ENCODE data around the gene MYH10. TPM values are rescaled to one million over a fixed set of nuclear protein-coding genes. Genes with fewer than 3 reads are reported as not detected.

The MYH10 gene
- total RNA-seq, 1 experiment from 2014 or later: 251 TPM

- no CpG with 5 or more reads among the region's 3 CpGs for WGBS (ENCODE audit: extremely low coverage, insufficient read length, low lambda C conversion rate)
- Histone ChIP-seq H4K8ac (replicated peaks; ENCODE audit: insufficient read length, low read depth, low read length) (no peak overlapping the region), H3K4me2 (ENCODE audit: insufficient read depth, insufficient read length, low read length) (no peak overlapping the region), H3K4me1 (ENCODE audit: insufficient read depth, low read length) (no peaks in the 10 kb centered on the region), H4K5ac (ENCODE audit: insufficient read length, low read depth, low read length) (no peak overlapping the region), H2BK12ac (ENCODE audit: insufficient read length, low read depth, low read length) (no peak overlapping the region), H2BK120ac (ENCODE audit: low read depth, low read length, poor library complexity, severe bottlenecking) (no peak overlapping the region), H2AK5ac (ENCODE audit: insufficient read length, low read length) (no peak overlapping the region), H3K56ac (ENCODE audit: insufficient read length, low read depth, low read length) (no peak overlapping the region), H3K9ac (ENCODE audit: extremely low read depth, insufficient read length, low read length) (no peak overlapping the region), H3K79me2 (ENCODE audit: insufficient read depth, low read length) (no peaks in the 10 kb centered on the region), H2BK5ac (ENCODE audit: insufficient read length, low read length) (no peak overlapping the region), H4K91ac (ENCODE audit: insufficient read length, low read depth, low read length) (no peak overlapping the region), H3T11ph (ENCODE audit: low read length) (no peak overlapping the region), H3K4ac (ENCODE audit: low read depth, low read length) (no peak overlapping the region), H3K23me2 (ENCODE audit: insufficient read length, low read depth, low read length, poor library complexity, severe bottlenecking) (no peaks in the 10 kb centered on the region), H3K18ac (ENCODE audit: insufficient read length, low read depth, low read length) (no peak overlapping the region), H3K79me1 (ENCODE audit: insufficient read depth, low read depth, low read length, poor library complexity, severe bottlenecking) (no peaks in the 10 kb centered on the region), H3K27ac (ENCODE audit: insufficient read length, low read depth, low read length) (no peak overlapping the region), H3K23ac (ENCODE audit: insufficient read length, low read depth, low read length) (no peak overlapping the region), H2AFZ (ENCODE audit: low read length) (no peak overlapping the region), H2BK20ac (ENCODE audit: low read depth, low read length, poor library complexity, severe bottlenecking) (no peak overlapping the region), H3K14ac (ENCODE audit: insufficient read depth, low read length) (no peak overlapping the region), H4K20me1 (ENCODE audit: control insufficient read depth, insufficient read depth, insufficient read length) (peaks cover 3% of the 10 kb centered on the region), H3K27me3 (ENCODE audit: insufficient read depth, low read length) (no peaks in the 10 kb centered on the region), H2BK15ac (ENCODE audit: low read depth, low read length) (no peak overlapping the region), H3K9me3 (ENCODE audit: control insufficient read depth, low read depth, low read length) (no peaks in the 10 kb centered on the region)
- TF ChIP-seq, protein P1, sequence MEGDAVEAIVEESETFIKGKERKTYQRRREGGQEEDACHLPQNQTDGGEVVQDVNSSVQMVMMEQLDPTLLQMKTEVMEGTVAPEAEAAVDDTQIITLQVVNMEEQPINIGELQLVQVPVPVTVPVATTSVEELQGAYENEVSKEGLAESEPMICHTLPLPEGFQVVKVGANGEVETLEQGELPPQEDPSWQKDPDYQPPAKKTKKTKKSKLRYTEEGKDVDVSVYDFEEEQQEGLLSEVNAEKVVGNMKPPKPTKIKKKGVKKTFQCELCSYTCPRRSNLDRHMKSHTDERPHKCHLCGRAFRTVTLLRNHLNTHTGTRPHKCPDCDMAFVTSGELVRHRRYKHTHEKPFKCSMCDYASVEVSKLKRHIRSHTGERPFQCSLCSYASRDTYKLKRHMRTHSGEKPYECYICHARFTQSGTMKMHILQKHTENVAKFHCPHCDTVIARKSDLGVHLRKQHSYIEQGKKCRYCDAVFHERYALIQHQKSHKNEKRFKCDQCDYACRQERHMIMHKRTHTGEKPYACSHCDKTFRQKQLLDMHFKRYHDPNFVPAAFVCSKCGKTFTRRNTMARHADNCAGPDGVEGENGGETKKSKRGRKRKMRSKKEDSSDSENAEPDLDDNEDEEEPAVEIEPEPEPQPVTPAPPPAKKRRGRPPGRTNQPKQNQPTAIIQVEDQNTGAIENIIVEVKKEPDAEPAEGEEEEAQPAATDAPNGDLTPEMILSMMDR (conservative IDR thresholded peaks at IDR 0.05): no peak
- Mint-ChIP-seq H3K27ac (no peak overlapping the region), H3K4me3 (no peak overlapping the region), H3K36me3 (ENCODE audit: insufficient read depth in 1 of 3, low read depth in 3 of 3) (peaks cover 2 to 45% (median 31%) of the 10 kb centered on the region in 3 experiments; a peak in 6 of 7 replicates), H3K27me3 (ENCODE audit: low read depth) (no peaks in the 10 kb centered on the region), H3K4me1 (peaks cover 5 to 8% of the 10 kb centered on the region in 2 experiments; a peak in 3 of 4 replicates), H3K9me3 (no peaks in the 10 kb centered on the region)
- DNase-seq: no peak
Measured at GRCh38 chr17:8468980-8469379, 161.5 kb downstream of the MYH10 start.
